Limb (tissue), 2 donors: ENCODE data around the gene USH2A.

ENCODE experiments used
- DNase-seq, 2 donors: peaks; one replicate each; pipeline ENCODE4 v3.0.0-alpha.2; 2016; ENCODE audit errors: extremely low spot score in 2 of 2

USH2A gene

GRCh38 chr1:215719552-215719951 lies 703.7 kb downstream of the USH2A start:
- DNase-seq: no peak

DNA sequence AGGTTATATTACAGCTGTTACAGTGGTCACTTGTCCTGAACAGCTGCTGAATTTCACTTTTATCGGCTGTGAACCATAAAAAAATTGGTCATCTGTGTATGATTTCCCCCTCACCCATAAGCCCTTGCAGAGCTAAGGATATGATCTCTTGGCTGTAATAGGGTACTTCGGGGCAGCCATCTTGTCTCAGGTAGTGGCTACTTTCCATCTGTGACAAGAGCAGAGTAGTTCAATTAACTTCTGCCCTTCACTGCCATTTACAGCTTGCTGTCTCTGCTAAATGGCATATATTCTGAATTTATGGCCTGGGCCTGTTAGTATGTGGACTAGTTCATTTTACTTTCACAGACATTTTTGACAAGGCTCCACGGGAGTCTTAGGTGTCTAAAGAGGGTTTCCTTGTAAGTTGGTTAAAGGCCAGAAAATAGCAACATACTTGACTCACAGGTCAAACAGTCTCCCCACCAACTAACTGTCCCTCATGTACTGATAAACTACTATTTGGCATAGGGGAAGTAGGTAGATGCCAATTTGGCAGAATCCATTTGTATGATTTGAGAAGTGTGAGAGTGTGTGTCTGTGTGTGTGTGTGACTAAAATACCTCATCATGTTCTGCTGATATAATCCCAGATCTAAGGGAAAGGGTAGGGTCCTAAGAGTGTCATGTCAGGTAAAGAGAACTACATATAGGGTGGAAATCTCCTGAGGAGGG lies 704.5 kb downstream of the USH2A start:
- DNase-seq: no peak

- DNase-seq: no peak
Measured at GRCh38 chr1:215717677-215718426, 705.4 kb downstream of the USH2A start.

- no peak for DNase-seq
Measured at GRCh38 chr1:215710899-215711225, 712.4 kb downstream of the USH2A start.

DNA sequence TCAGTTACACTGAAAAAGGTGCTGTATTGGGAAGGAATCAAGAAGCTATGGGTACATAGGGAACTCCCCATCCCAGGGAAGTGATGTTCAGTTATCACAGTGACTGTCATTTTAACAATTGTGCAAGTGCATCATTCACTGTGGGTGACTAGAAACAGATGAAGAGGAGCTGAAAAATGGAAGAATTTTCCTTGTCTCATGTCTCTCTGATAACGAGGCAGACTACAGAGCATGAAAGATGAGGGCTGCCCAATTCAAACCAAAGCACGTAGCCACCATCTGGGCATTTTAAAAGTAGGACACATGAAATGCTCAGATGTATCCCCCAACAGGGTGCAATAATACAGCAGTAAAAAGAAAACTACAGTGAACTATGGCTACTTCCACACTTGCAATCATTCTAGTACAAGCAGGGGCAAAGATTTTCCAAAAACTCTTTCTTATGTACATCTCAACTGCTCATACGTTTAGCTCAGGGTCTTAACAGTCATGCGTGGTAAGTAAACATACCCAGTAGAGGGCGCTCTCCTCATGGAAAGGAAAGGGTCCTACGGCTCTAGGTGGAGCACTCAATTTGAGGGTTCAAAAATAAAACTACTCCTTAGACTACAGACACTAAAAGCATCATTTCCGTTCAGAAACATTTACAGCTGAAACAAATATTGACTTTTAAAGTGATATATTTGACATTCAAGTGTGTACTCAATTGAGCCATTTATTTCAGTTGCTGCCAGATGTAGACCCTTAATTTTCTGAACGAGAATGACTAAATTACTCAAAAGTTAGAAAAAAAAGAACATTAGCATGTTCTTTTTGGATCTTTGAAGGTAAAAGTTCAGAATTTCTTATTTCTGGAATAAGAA lies 713.0 kb downstream of the USH2A start:
- no peak for DNase-seq

GRCh38 chr1:215704089-215704860 lies 719.0 kb downstream of the USH2A start:
- DNase-seq: no peak

- DNase-seq: no peak
Measured at GRCh38 chr1:215682232-215682631, 741.0 kb downstream of the USH2A start.

- no peak for DNase-seq
Measured at GRCh38 chr1:215681041-215681440, 742.2 kb downstream of the USH2A start.

- DNase-seq: no peak
Measured at GRCh38 chr1:215679231-215679630, 744.0 kb downstream of the USH2A start.

DNA sequence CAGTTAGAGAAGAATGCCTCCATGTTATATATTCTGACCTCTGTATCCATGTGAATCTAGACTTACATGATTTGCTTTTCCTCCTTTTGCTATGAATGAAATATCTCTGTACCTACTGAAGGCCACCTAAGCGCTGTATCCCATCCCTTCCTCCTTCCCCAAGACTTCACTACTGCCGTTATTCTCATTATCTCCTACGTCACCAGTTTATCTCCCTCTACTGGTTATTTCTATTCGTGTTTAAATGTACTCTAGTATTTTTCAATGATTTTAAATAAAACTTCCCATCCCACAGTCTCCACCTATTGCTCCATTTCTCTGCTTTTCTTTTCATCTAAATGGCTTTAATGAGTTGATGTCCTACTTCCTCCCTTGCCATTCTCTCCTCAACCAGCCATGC lies 746.1 kb downstream of the USH2A start:
- DNase-seq: no peak

GRCh38 chr1:215673943-215674342 lies 749.3 kb downstream of the USH2A start:
- DNase-seq: no peak

GRCh38 chr1:215672482-215672881 lies 750.8 kb downstream of the USH2A start:
- no peak for DNase-seq

- DNase-seq: no peak
Measured at GRCh38 chr1:215669806-215670491, 753.3 kb downstream of the USH2A start.

DNA sequence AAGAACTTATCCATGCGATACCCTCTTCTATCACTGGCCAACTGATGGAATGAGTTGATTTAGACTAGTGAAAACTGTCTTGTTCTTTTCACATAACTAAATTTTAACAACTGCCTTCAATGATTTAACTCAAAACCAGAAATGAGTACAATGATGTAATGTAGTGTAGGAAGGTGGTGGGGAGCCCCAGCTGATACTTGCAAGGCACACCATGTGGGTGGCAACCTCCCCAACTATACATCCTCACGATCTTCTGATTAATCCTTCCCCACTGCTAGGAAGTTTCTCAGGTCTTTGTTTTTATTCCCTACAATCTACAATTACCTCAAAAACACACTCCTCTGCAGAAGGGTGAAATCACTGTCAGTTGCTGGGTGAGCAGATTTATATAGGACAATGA lies 755.5 kb downstream of the USH2A start:
- DNase-seq: no peak

- no peak for DNase-seq
Measured at GRCh38 chr1:215665215-215665614, 758.0 kb downstream of the USH2A start.

DNA sequence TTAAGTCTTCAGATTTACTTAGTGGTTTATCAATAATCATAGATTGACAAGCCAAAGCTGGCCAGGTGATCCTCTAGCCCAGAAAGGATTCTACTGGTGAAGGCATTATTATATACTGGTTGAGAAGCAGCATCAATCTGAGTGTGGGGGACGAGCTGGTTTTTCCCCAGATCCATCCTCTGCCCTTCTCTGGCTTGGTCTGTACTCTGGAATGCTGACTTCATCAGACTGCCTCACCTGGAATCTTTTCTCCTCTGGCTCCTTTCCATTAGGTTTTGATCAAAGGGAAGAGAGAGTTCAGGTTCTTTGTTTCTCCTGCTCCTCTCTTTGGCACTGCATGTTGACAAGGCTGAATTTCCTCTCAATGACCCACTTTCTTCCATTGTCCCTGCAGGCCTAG lies 762.2 kb downstream of the USH2A start:
- DNase-seq: no peak

DNA sequence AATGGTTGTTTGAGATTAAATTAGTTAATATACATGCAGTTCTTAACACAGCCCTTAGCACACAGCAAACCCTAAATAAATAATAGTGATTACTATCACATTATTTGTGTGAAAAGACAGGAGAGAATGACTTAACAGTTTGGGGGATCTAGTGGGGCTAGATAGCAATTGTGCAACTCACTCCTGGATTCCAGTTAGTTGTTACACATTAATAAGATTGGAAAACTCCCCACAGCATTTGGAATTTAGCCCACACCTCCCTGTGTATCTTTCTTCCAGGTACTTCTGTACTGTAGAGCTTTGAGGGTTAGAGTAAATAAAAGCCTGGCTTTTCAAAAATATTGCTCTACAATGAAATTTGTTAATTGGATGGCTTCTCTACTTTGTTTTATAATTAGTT lies 763.0 kb downstream of the USH2A start:
- DNase-seq: no peak

GRCh38 chr1:215657047-215657446 lies 766.2 kb downstream of the USH2A start:
- DNase-seq: no peak

- DNase-seq: no peak
Measured at GRCh38 chr1:215652371-215652770, 770.9 kb downstream of the USH2A start.

DNA sequence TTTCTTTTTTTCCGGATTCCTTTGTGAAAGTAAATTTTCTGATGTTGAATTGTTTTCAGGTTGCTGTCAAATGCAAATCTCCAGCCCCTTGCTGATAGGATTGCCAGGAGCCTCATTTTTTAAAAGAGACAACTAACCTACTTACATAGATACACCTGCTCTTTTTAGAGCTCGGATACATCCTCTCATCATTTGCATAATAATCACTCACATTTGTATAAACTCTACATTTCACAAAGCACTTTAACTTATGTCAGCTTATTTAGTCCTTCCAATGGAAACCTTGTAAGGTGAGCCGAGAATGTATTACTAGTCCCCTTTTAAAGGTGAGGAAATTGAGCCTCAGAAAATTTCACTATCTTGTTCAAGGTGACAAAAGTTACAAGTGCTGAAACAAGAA lies 771.4 kb downstream of the USH2A start:
- no peak for DNase-seq
